Adrenal gland (tissue), 12 donors: ENCODE measurements around the gene FGGY. TPM values are rescaled to one million over a fixed set of nuclear protein-coding genes. Genes with fewer than 3 reads are reported as not detected.

ENCODE experiments used
- DNase-seq, 7 donors: peaks; one replicate each; pipeline ENCODE4 v3.0.0-alpha.2; 2019 to 2020
- H3K27ac ChIP-seq, 5 donors: fragments of 200-600 bp; sonication (generic) in 4 of 5; 1 replicate in 3 of 5; 2 replicates in 2 of 5; pipeline versions ENCODE4 v1.5.1 to v1.8.0; 2016 to 2020; ENCODE audit warnings: mild to moderate bottlenecking in 1 of 5
- H3K27me3 ChIP-seq: fragments of 200-600 bp; 2 replicates; pipeline ENCODE4 v1.8.0; 2021
- H3K36me3 ChIP-seq, 2 donors: fragments of 200-600 bp; replicated peaks in 1 of 2; 1 replicate in 1 of 2; 2 replicates in 1 of 2; pipeline versions ENCODE4 v1.5.1 to v1.8.0; 2018 to 2022
- H3K4me1 ChIP-seq, 2 donors: fragments of 200-600 bp; replicated peaks in 1 of 2; 1 replicate in 1 of 2; 2 replicates in 1 of 2; pipeline versions ENCODE4 v1.5.1 to v1.8.0; 2018 to 2021
- H3K4me3 ChIP-seq, 4 donors: fragments of 200-600 bp; sonication (generic) in 3 of 4; one replicate each; pipeline ENCODE4 v1.5.1; 2016 to 2018
- H3K9me3 ChIP-seq, 3 donors: fragments of 200-600 bp; sonication (generic) in 1 of 3; replicated peaks in 1 of 3; 1 replicate in 2 of 3; 2 replicates in 1 of 3; pipeline versions ENCODE4 v1.5.1 to v1.8.0; 2016 to 2021
- CTCF ChIP-seq, 6 experiments: fragments of 450-650 bp in 4 of 6; fragments of 200-600 bp in 2 of 6; sonication (generic) in 1 of 6; IDR thresholded peaks; 1 replicate in 5 of 6; 2 replicates in 1 of 6; pipeline versions ENCODE4 v1.5.1 to v1.8.0; 2016 to 2021; ENCODE audit warnings: antibody characterized with exemption in 6 of 6, mild to moderate bottlenecking in 2 of 6, moderate library complexity in 1 of 6
- POLR2A ChIP-seq, 2 donors: fragments of 450-650 bp; IDR thresholded peaks; one replicate each; pipeline ENCODE4 v1.6.1; 2017; ENCODE audit warnings: antibody characterized with exemption in 2 of 2, mild to moderate bottlenecking in 2 of 2, moderate library complexity in 1 of 2
- WGBS, 4 donors: extraction: QIAGEN DNeasy Blood & Tissue Kit in 2 of 4; methylation state at CpG; one replicate each; pipeline versions ENCODE4 v1.1.5 to v1.1.7; 2013 to 2017; 5-methylcytosine and 5-hydroxymethylcytosine counted together
- intact Hi-C, 2 donors: fragments of 100-400 bp; cut with DNase I; formaldehyde crosslinking; loops; one replicate each; pipeline versions ENCODE4 v1.14.1 to v1.15.0; 2022 to 2023
- polyA plus RNA-seq, 3 donors: library from polyadenylated mRNA; stranded (reverse); fragments of 200-250 nt in 2 of 3; fragments of 350-450 nt in 1 of 3; fragmentation: Illumina TruSeq in 1 of 3; extraction: RNeasy Lipid Tissue Mini Kit (QIAGEN cat#74804) in 1 of 3; gene quantifications; one replicate each; pipeline ENCODE4 v1.2.3, GENCODE V29; 2013 to 2014
- total RNA-seq, 9 donors: library from RNA; depleted of rRNA in 4 of 9; stranded (reverse); fragments of >200 nt in 4 of 9; fragments of 120-200 nt in 1 of 9; fragmentation: NEBNext Ultra II Directional in 1 of 9; extraction: Animal tissue kit (Norgen Biotek cat#: 25700) in 1 of 9; gene quantifications; one replicate each; pipeline versions ENCODE4 v1.1.0 to v1.2.4, GENCODE V29; 2013 to 2023
- donor health status: healthy with polysubstance abuse.
- donor health status: Bipolar disorder and iron deficiency.
- donor health status: DM: yes; HTN: yes; CAD: no.
- donor health status: DM: no; HTN: no; CAD: no.
- donor health status: DM: no; HTN: no; CAD: no.
- donor health status: DM: yes; HTN: yes; CAD: no.

FGGY gene
- total and polyA plus RNA-seq, 12 donors: 7.4 to 75.5 (median 35.0) TPM

- no peak for DNase-seq
- intact Hi-C loops: no loop called here
- Histone ChIP-seq H3K4me3 (no peak overlapping the region), H3K27ac (no peak overlapping the region), H3K4me1 (peaks cover 0 to 5% of the 10 kb centered on the region in 2 donors), H3K36me3 (no peaks in the 10 kb centered on the region), H3K27me3 (no peaks in the 10 kb centered on the region), H3K9me3 (no peaks in the 10 kb centered on the region)
- no peak for TF ChIP-seq CTCF (IDR thresholded peaks at IDR 0.05)
- TF ChIP-seq POLR2A (IDR thresholded peaks at IDR 0.05): no peak
- WGBS, 4 donors: 96 to 99% (median 97%) methylated on average over 3 of the region's 3 CpGs
These were observed 474.5 kb downstream of the FGGY start for GRCh38 chr1:59771361-59771760.

GRCh38 chr1:59775480-59775879, 478.6 kb downstream of the FGGY start:
- no peak for DNase-seq
- Histone ChIP-seq H3K4me3 (no peak overlapping the region), H3K4me1 (no peaks in the 10 kb centered on the region), H3K36me3 (no peaks in the 10 kb centered on the region), H3K9me3 (no peaks in the 10 kb centered on the region), H3K27me3 (no peaks in the 10 kb centered on the region), H3K27ac (no peak overlapping the region)
- intact Hi-C loops: no loop called here
- TF ChIP-seq POLR2A (IDR thresholded peaks at IDR 0.05) (no peak), CTCF (IDR thresholded peaks at IDR 0.05) (no peak)
- WGBS, 4 donors: 76 to 89% (median 87%) methylated on average over 4 of the region's 4 CpGs

DNA sequence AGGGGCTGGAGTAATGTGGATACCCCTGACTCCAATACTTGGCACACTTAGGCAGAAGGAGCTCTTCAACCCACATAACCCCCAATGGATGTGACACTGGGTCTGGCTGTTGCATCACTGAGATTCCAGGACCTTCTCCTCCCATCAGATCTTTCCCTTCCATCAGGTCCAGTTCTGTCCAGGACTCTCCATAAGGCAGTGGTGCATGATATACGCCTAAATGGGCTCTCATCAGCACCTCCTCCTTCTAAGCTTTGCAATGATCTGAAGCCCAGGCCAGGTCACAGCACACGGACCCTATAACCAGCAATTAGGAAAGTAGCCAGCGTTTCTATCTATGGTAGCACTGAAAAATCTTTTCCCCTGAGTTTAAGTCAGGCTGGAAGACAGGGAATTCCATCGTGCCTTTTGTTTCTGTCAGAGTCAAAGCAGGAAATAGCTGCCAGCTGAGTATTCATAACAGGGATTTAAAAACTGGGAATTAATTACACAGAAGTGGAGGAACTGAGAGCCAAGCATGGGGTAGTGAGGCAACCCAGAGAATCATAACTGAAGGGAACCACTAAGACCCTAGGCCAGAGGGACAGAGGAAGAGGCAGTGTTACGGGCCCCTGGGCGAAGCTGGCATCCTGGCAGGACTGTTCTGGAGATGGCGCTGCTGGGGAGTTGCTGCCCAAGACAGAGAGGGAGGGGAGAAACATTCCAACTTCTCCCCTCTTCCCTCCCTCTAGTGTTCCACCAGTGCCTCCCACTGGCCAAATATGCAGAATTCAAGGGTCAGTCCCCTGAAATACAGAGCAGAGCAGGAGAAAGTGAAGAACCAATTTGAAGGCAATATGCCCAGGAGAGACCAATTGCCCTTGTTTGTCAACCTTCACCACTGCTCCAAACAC, 480.3 kb downstream of the FGGY start:
- no peak for DNase-seq

GRCh38 chr1:59779949-59780348, 483.1 kb downstream of the FGGY start:
- peak in 1 of 7 donors; percentile 35 for DNase-seq
- H3K9me3 ChIP-seq: no peaks in the 10 kb centered on the region
- intact Hi-C loops: no loop called here
- 34 to 50% (median 43%) methylated on average over 2 of the region's 2 CpGs for WGBS, 4 donors
- no peaks in the 10 kb centered on the region for H3K36me3 ChIP-seq
- no peaks in the 10 kb centered on the region for H3K4me1 ChIP-seq
- no peak for TF ChIP-seq POLR2A (IDR thresholded peaks at IDR 0.05)
- no peak for TF ChIP-seq CTCF (IDR thresholded peaks at IDR 0.05)
- no peaks in the 10 kb centered on the region for H3K27me3 ChIP-seq
- no peak overlapping the region for H3K4me3 ChIP-seq
- H3K27ac ChIP-seq: no peak overlapping the region

More for the DNA sequence above, 480.3 kb downstream of the FGGY start:
- H3K27ac ChIP-seq: no peak overlapping the region
- H3K4me1 ChIP-seq: no peaks in the 10 kb centered on the region
- intact Hi-C loops: no loop called here
- H3K36me3 ChIP-seq: no peaks in the 10 kb centered on the region
- H3K27me3 ChIP-seq: no peaks in the 10 kb centered on the region
- WGBS, 4 donors: 73 to 82% (median 80%) methylated on average over 6 to 7 of the region's 7 CpGs
- no peaks in the 10 kb centered on the region for H3K9me3 ChIP-seq
- no peak overlapping the region for H3K4me3 ChIP-seq
- TF ChIP-seq CTCF (IDR thresholded peaks at IDR 0.05): no peak
